Ovary (tissue), 9 donors: Measurements from ENCODE around the gene NEK4. TPM values are rescaled to one million over a fixed set of nuclear protein-coding genes. Genes with fewer than 3 reads are reported as not detected.
A peak's percentile ranks its signal among the peaks of the same experiment; 100 is the strongest.

Source experiments
- DNase-seq, 5 donors: peaks; one replicate each; pipeline ENCODE4 v3.0.0-alpha.2; 2019 to 2020
- H3K27ac ChIP-seq, 2 donors: fragments of 200-600 bp; one replicate each; pipeline versions ENCODE4 v1.5.1 to v1.8.0; 2019 to 2022
- H3K27me3 ChIP-seq: fragments of 200-600 bp; one replicate; pipeline ENCODE4 v1.8.0; 2022
- H3K36me3 ChIP-seq: fragments of 200-600 bp; sonication (generic); one replicate; pipeline ENCODE4 v1.5.1; 2019
- H3K4me1 ChIP-seq: one replicate; pipeline ENCODE4 v1.8.1; 2013; ENCODE audit warnings: mild to moderate bottlenecking, moderate library complexity; ENCODE audit not compliant: insufficient read depth
- H3K4me3 ChIP-seq: fragments of 200-600 bp; sonication (generic); one replicate; pipeline ENCODE4 v1.5.1; 2017
- H3K9me3 ChIP-seq, 2 donors: fragments of 200-600 bp in 1 of 2; sonication (generic) in 1 of 2; one replicate each; pipeline versions ENCODE4 v1.5.1 to v1.8.1; 2013 to 2019; ENCODE audit warnings: mild to moderate bottlenecking in 1 of 2, moderate library complexity in 1 of 2
- EP300 ChIP-seq: sonication (generic); formaldehyde crosslinking; IDR thresholded peaks from one replicate; pipeline ENCODE4 v1.6.1; 2017; ENCODE audit warnings: antibody characterized with exemption
- POLR2A ChIP-seq: fragments of 450-650 bp; IDR thresholded peaks from one replicate; pipeline ENCODE4 v1.6.1; 2017; ENCODE audit warnings: antibody characterized with exemption, mild to moderate bottlenecking, moderate library complexity
- WGBS, 3 donors: extraction: QIAGEN DNeasy Blood & Tissue Kit in 1 of 3; methylation state at CpG; one replicate each; pipeline versions ENCODE4 v1.1.5 to v1.1.7; 2013 to 2017; 5-methylcytosine and 5-hydroxymethylcytosine counted together
- intact Hi-C, 4 donors: fragments of 100-400 bp; cut with DNase I; formaldehyde crosslinking; loops; one replicate each; pipeline versions ENCODE4 v1.11.0 to v1.15.1; 2022 to 2023
- polyA plus RNA-seq, 2 donors: library from polyadenylated mRNA; stranded (reverse); fragments of 200-250 nt in 1 of 2; fragments of 350-450 nt in 1 of 2; fragmentation: Illumina TruSeq in 1 of 2; extraction: RNeasy Lipid Tissue Mini Kit (QIAGEN cat#74804) in 1 of 2; gene quantifications; one replicate each; pipeline ENCODE4 v1.2.3, GENCODE V29; 2013 to 2014
- small RNA-seq: library from RNA; depleted of rRNA; stranded (forward); fragments of <200 nt; gene quantifications from one replicate; pipeline ENCODE3, GENCODE V24; 2016
- total RNA-seq, 7 donors: library from RNA; depleted of rRNA in 2 of 7; stranded (reverse); fragments of >200 nt in 2 of 7; fragmentation: NEBNext Ultra II Directional in 3 of 7; extraction: Animal tissue kit (Norgen Biotek cat#: 25700) in 3 of 7; gene quantifications; one replicate each; pipeline versions ENCODE4 v1.1.0 to v1.2.4, GENCODE V29; 2016 to 2023
- TF ChIP-seq, protein P1 (sequence below), 3 donors: fragments of 450-650 bp in 2 of 3; fragments of 200-600 bp in 1 of 3; IDR thresholded peaks; one replicate each; pipeline versions ENCODE4 v1.5.1 to v1.8.0; 2016 to 2022; ENCODE audit warnings: antibody characterized with exemption in 3 of 3, mild to moderate bottlenecking in 1 of 3
- donor health status: DM: no; HTN: no; CAD: no; lungs with moderate emphysema.
- donor health status: DM: no; HTN: no; CAD: no.
- donor health status: Bipolar disorder and iron deficiency.
- donor health status: DM: yes; HTN: yes; CAD: no.
- donor health status: DM: no; HTN: no; CAD: no.
- donor health status: DM: yes; HTN: yes; CAD: no.

NEK4 gene
- total and polyA plus RNA-seq, 9 donors: 8.5 to 45.9 (median 31.0) TPM

DNA sequence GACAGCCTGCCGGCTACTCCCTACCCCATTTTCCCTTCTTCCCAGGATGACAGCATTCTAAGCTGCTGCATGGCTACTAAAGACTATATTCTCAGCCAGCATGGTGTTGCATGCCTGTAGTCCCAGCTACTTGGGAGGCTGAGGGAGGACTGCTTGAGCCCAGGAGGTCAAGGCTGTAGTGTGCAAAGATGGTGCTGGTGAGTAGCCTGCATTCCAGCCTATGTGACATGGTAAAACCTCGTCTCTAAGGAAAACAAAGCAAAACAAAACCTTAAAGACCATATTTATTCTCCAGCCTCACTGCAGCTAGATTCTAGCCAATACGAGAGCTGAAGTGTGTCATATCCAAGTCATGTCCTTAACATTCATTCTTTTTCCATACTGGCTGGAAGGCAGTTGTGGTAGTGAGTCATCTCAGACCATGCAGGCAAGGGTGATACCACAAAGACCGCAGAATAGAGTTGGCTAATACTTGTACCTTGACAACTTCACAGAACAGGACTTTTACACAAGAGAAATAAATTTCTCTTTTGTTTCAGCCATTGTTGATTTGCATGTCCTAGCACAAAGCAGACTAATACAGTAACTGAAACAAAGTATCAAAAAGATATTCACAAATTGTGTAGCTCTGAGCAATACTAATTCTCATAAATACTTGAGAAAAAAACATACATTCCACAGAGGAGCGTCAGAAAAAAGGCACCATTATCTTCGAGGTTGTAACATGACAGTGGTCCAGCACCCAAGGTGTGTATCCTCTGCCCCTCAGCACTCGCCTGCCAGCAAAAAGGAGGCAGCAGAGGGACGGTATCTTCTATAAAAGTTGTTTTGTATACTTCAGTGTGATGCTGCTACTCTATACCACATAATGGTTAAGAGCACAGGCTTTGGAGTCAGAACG, 99.9 kb downstream of the NEK4 start:
- WGBS, 3 donors: 20 to 28% (median 21%) methylated on average over 9 of the region's 9 CpGs
- no peaks in the 10 kb centered on the region for H3K36me3 ChIP-seq
- intact Hi-C loops: no loop called here
- H3K27me3 ChIP-seq: no peaks in the 10 kb centered on the region
- TF ChIP-seq POLR2A (no peak), EP300 (no peak)
- TF ChIP-seq, protein P1, sequence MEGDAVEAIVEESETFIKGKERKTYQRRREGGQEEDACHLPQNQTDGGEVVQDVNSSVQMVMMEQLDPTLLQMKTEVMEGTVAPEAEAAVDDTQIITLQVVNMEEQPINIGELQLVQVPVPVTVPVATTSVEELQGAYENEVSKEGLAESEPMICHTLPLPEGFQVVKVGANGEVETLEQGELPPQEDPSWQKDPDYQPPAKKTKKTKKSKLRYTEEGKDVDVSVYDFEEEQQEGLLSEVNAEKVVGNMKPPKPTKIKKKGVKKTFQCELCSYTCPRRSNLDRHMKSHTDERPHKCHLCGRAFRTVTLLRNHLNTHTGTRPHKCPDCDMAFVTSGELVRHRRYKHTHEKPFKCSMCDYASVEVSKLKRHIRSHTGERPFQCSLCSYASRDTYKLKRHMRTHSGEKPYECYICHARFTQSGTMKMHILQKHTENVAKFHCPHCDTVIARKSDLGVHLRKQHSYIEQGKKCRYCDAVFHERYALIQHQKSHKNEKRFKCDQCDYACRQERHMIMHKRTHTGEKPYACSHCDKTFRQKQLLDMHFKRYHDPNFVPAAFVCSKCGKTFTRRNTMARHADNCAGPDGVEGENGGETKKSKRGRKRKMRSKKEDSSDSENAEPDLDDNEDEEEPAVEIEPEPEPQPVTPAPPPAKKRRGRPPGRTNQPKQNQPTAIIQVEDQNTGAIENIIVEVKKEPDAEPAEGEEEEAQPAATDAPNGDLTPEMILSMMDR (IDR thresholded peaks at IDR 0.05): no peak
- H3K4me3 ChIP-seq: no peak overlapping the region
- H3K27ac ChIP-seq: no peak overlapping the region
- H3K4me1 ChIP-seq: peaks cover 4% of the 10 kb centered on the region
- H3K9me3 ChIP-seq: no peaks in the 10 kb centered on the region
- DNase-seq: peak in 4 of 5 donors; percentile 25 to 51 (median 32)

DNA sequence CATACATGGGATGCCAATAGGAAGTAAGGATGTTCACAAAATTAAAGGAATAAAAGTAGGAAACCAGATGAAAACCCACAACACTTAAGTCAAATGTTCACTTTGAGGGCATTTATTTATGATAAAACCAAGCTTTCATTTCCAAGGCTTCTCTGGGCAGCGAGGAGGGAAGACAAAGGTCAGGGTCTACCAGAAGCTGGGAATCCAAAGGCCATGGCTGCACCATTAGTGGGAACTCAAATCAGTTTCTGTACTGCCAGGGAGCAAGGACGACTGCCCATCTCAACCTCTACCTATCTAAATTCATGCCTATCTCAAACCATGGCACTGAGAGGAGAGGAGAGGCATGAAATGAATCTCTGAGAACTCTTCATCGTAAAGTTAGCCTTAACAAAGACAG, 107.6 kb downstream of the NEK4 start:
- Histone ChIP-seq H3K27me3 (no peaks in the 10 kb centered on the region), H3K4me3 (no peak overlapping the region), H3K27ac (no peak overlapping the region), H3K9me3 (no peaks in the 10 kb centered on the region), H3K36me3 (no peaks in the 10 kb centered on the region), H3K4me1 (peaks cover 4% of the 10 kb centered on the region)
- intact Hi-C loops: no loop called here
- no peak for DNase-seq
- 59 to 72% (median 70%) methylated on average over 3 of the region's 3 CpGs for WGBS, 3 donors
- TF ChIP-seq POLR2A: no peak
- TF ChIP-seq, protein P1 (IDR thresholded peaks at IDR 0.05): no peak
- no peak for TF ChIP-seq EP300

DNA sequence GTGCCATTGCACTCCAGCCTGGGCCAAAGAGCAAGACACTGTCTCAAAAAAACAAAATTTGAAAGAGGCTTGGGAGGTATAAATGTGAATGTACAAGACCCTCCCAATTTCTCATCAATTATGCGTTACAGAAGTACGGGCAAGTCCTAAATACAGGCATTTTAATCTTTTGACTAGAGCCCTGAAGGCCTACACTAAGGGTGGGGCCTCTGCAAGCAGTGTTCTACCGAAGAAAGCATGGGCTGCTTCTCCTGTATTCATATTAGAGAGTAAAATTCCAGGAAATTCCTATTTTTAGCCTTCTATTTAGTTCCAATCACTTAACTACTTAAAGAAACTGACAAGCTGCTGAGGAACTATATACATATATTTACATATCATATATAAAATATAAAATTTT, 110.7 kb downstream of the NEK4 start:
- intact Hi-C loops: no loop called here
- no peak for DNase-seq
- Histone ChIP-seq H3K27ac (no peak overlapping the region), H3K36me3 (no peaks in the 10 kb centered on the region), H3K27me3 (no peaks in the 10 kb centered on the region), H3K4me1 (peaks cover 2% of the 10 kb centered on the region), H3K9me3 (no peaks in the 10 kb centered on the region), H3K4me3 (no peak overlapping the region)
- TF ChIP-seq POLR2A: no peak
- TF ChIP-seq, protein P1 (IDR thresholded peaks at IDR 0.05): no peak
- TF ChIP-seq EP300: no peak
- WGBS, 3 donors: 60 to 88% (median 62%) methylated on average over 3 of the region's 3 CpGs

Small RNAs within 50 kb of the gene (small RNA-seq; reads per million reads assigned to genes)
- gene AC006254.2: not detected
- 2,829 reads per million, percentile 98 among the genes with 10 or more reads in this experiment for gene RF00569
- not detected for gene RF01183
- gene SNORD19: not detected
- not detected for gene SNORD19B
- 2,479 reads per million, percentile 98 among the genes with 10 or more reads in this experiment for gene SNORD69

Other genes starting within 250 kb of the NEK4 start
- gene NT5DC2, start 237.1 kb downstream of the NEK4 start, total RNA-seq: 10 to 100 TPM; 19.6 to 76.6 (median 51.9) TPM
- 100 to 1,000 TPM in 1 of 2 donors, 10 to 100 TPM in 1; 46.6 to 129 TPM for gene NT5DC2, start 237.1 kb downstream of the NEK4 start, polyA plus RNA-seq
- gene UQCC5, start 234.3 kb downstream of the NEK4 start, total RNA-seq: 10 to 100 TPM in 6 of 7 donors, 1 to 10 TPM in 1; 1.4 to 44.7 (median 27.4) TPM
- 10 to 100 TPM in 1 of 2 donors, 1 to 10 TPM in 1; 7.7 to 53.0 TPM for gene UQCC5, start 234.3 kb downstream of the NEK4 start, polyA plus RNA-seq
- gene PBRM1, start 85.0 kb downstream of the NEK4 start, total RNA-seq: 10 to 100 TPM; 63.2 to 95.7 (median 69.7) TPM
- gene PBRM1, start 85.0 kb downstream of the NEK4 start, polyA plus RNA-seq: 10 to 100 TPM; 19.8 to 30.9 TPM
- gene GNL3, start 84.9 kb downstream of the NEK4 start, total RNA-seq: 10 to 100 TPM; 46.0 to 82.7 (median 62.7) TPM
- gene GNL3, start 84.9 kb downstream of the NEK4 start, polyA plus RNA-seq: 10 to 100 TPM; 39.6 to 41.4 TPM
- gene GLT8D1, start 65.1 kb downstream of the NEK4 start, total RNA-seq: 10 to 100 TPM; 42.3 to 67.8 (median 57.4) TPM
- 10 to 100 TPM; 63.2 to 72.9 TPM for gene GLT8D1, start 65.1 kb downstream of the NEK4 start, polyA plus RNA-seq
- 100 to 1,000 TPM in 2 of 7 donors, 10 to 100 TPM in 5; 67.7 to 104 (median 80.3) TPM for gene SPCS1, start 64.8 kb downstream of the NEK4 start, total RNA-seq
- gene SPCS1, start 64.8 kb downstream of the NEK4 start, polyA plus RNA-seq: 100 to 1,000 TPM; 138 to 216 TPM
- gene ITIH1, start 6.7 kb upstream of the NEK4 start, total RNA-seq: under 1 TPM in 3 of 7 donors, not detected in 4; 0.42 to 0.79 (median 0.53) TPM
- under 1 TPM in 1 of 2 donors, not detected in 1; 0.45 TPM for gene ITIH1, start 6.7 kb upstream of the NEK4 start, polyA plus RNA-seq
- 1 to 10 TPM in 5 of 7 donors, under 1 TPM in 2; 0.23 to 3.1 (median 1.2) TPM for gene ITIH3, start 23.9 kb upstream of the NEK4 start, total RNA-seq
- gene ITIH3, start 23.9 kb upstream of the NEK4 start, polyA plus RNA-seq: 10 to 100 TPM in 1 of 2 donors, 1 to 10 TPM in 1; 3.3 to 14.2 TPM
- gene ITIH4, start 59.7 kb upstream of the NEK4 start, total RNA-seq: 1 to 10 TPM; 2.2 to 8.7 (median 4.0) TPM
- gene ITIH4, start 59.7 kb upstream of the NEK4 start, polyA plus RNA-seq: 10 to 100 TPM in 1 of 2 donors, 1 to 10 TPM in 1; 2.8 to 14.2 TPM
- 10 to 100 TPM in 1 of 7 donors, 1 to 10 TPM in 6; 2.2 to 14.3 (median 5.9) TPM for gene MUSTN1, start 64.1 kb upstream of the NEK4 start, total RNA-seq
- gene MUSTN1, start 64.1 kb upstream of the NEK4 start, polyA plus RNA-seq: 10 to 100 TPM; 12.1 to 30.0 TPM
- 10 to 100 TPM; 11.0 to 29.9 (median 17.8) TPM for gene STIMATE, start 126.6 kb upstream of the NEK4 start, total RNA-seq
- 10 to 100 TPM in 1 of 2 donors, 1 to 10 TPM in 1; 7.4 to 11.9 TPM for gene STIMATE, start 126.6 kb upstream of the NEK4 start, polyA plus RNA-seq